Neural progenitor cell (in vitro differentiated cells): ENCODE data around the gene CYB5B. TPM values are rescaled to one million over a fixed set of nuclear protein-coding genes. Genes with fewer than 3 reads are reported as not detected.

ENCODE experiments used
- DNase-seq: peaks from one replicate; pipeline ENCODE4 v3.0.0-alpha.2; 2016; ENCODE audit warnings: low spot score
- H2AFZ ChIP-seq: fragments of 200-600 bp; sonication (generic); replicated peaks from 2 replicates; pipeline ENCODE4 v1.6.1; 2016; ENCODE audit warnings: antibody characterized with exemption
- H3F3A ChIP-seq: fragments of 200-600 bp; sonication (generic); 2 replicates; pipeline ENCODE4 v1.6.1; 2016; ENCODE audit warnings: antibody characterized with exemption, low read depth
- H3K27ac ChIP-seq: fragments of 200-600 bp; sonication (generic); 2 replicates; pipeline ENCODE4 v1.5.1; 2016; ENCODE audit warnings: mild to moderate bottlenecking
- H3K27me3 ChIP-seq: fragments of 200-600 bp; sonication (generic); 2 replicates; pipeline ENCODE4 v1.6.1; 2016; ENCODE audit warnings: mild to moderate bottlenecking, moderate library complexity
- H3K36me3 ChIP-seq: fragments of 200-600 bp; sonication (generic); 2 replicates; pipeline ENCODE4 v1.5.1; 2016
- H3K4me1 ChIP-seq: fragments of 200-600 bp; sonication (generic); 2 replicates; pipeline ENCODE4 v1.6.1; 2016; ENCODE audit warnings: mixed run types
- H3K4me2 ChIP-seq: fragments of 200-600 bp; sonication (generic); 2 replicates; pipeline ENCODE4 v1.6.1; 2016
- H3K4me3 ChIP-seq: fragments of 200-600 bp; sonication (generic); 2 replicates; pipeline ENCODE4 v1.5.1; 2016
- H3K79me2 ChIP-seq: fragments of 200-600 bp; sonication (generic); 2 replicates; pipeline ENCODE4 v1.6.1; 2016; ENCODE audit warnings: low read depth
- H3K9ac ChIP-seq: fragments of 200-600 bp; sonication (generic); 2 replicates; pipeline ENCODE4 v1.6.1; 2016
- H3K9me3 ChIP-seq: fragments of 200-600 bp; sonication (generic); 2 replicates; pipeline ENCODE4 v1.5.1; 2016; ENCODE audit warnings: low read depth
- H4K20me1 ChIP-seq: fragments of 200-600 bp; sonication (generic); 2 replicates; pipeline ENCODE4 v1.6.1; 2016; ENCODE audit warnings: low read depth
- H3K27ac Mint-ChIP-seq: 3 replicates; pipeline ENCODE4 v1.8.0; 2021; ENCODE audit warnings: mixed read lengths
- H3K27me3 Mint-ChIP-seq: 2 replicates; pipeline ENCODE4 v1.8.0; 2022; ENCODE audit warnings: low read depth, mild to moderate bottlenecking, inconsistent platforms, moderate library complexity, mixed read lengths; ENCODE audit not compliant: insufficient read depth
- H3K36me3 Mint-ChIP-seq: 3 replicates; pipeline ENCODE4 v1.8.0; 2021; ENCODE audit warnings: mixed read lengths
- H3K4me1 Mint-ChIP-seq: 3 replicates; pipeline ENCODE4 v1.8.0; 2021; ENCODE audit warnings: mixed read lengths
- H3K4me3 Mint-ChIP-seq: 3 replicates; pipeline ENCODE4 v1.8.0; 2021; ENCODE audit warnings: mild to moderate bottlenecking, moderate library complexity, mixed read lengths
- H3K9me3 Mint-ChIP-seq: 3 replicates; pipeline ENCODE4 v1.8.0; 2020; ENCODE audit warnings: mixed read lengths
- EZH2 ChIP-seq: fragments of 200-600 bp; sonication (generic); IDR thresholded peaks from 2 replicates; pipeline ENCODE4 v1.6.1; 2017; ENCODE audit warnings: antibody characterized with exemption, mild to moderate bottlenecking, moderate library complexity
- EZH2phosphoT487 ChIP-seq: fragments of 200-600 bp; sonication (generic); IDR thresholded peaks from 2 replicates; pipeline ENCODE4 v1.6.1; 2017; ENCODE audit warnings: antibody characterized with exemption
- total RNA-seq: library from RNA; depleted of rRNA; stranded (reverse); fragments of >200 nt; gene quantifications from 2 replicates; pipeline ENCODE4 v1.2.3, GENCODE V29; 2015; ENCODE audit warnings: low replicate concordance
- TF ChIP-seq, protein P1 (sequence below): fragments of 200-600 bp; sonication (generic); IDR thresholded peaks from 2 replicates; pipeline ENCODE4 v1.5.1; 2017; ENCODE audit warnings: antibody characterized with exemption, mild to moderate bottlenecking

CYB5B gene
- total RNA-seq, 1 donor from 2014 or later = 108 TPM

DNA sequence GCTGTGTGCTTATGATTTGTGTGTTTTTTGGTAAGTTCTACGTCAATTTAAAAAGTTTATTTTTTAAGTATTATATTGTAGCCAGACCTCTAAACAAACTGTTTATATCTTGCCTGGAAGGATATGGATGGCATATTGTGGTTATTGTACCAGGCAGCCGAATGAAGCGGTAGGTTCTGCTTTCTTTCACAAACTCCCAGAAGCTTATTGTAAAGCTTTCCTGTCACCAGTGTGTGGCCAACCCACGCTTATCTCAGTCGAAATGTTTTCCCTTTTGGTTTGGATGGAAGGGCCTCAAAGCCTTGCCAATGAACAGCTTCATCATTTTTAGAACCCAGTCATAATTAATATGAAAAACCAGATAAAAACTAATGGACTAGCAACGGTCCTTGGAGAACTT lies 53.1 kb downstream of the CYB5B start:
- Histone ChIP-seq H3K36me3 (no peaks in the 10 kb centered on the region), H3F3A (no peaks in the 10 kb centered on the region), H4K20me1 (no peaks in the 10 kb centered on the region), H2AFZ (no peak overlapping the region), H3K27ac (no peak overlapping the region), H3K4me2 (no peak overlapping the region), H3K27me3 (no peaks in the 10 kb centered on the region), H3K9me3 (no peaks in the 10 kb centered on the region), H3K4me1 (no peaks in the 10 kb centered on the region), H3K4me3 (no peak overlapping the region), H3K9ac (no peak overlapping the region), H3K79me2 (no peaks in the 10 kb centered on the region)
- peaks cover 3% of the 10 kb centered on the region for H3K27me3 Mint-ChIP-seq
- peaks cover 7% of the 10 kb centered on the region for H3K4me1 Mint-ChIP-seq
- peaks cover 2% of the 10 kb centered on the region for H3K36me3 Mint-ChIP-seq
- no peak overlapping the region for H3K4me3 Mint-ChIP-seq
- no peak overlapping the region for H3K27ac Mint-ChIP-seq
- no peaks in the 10 kb centered on the region for H3K9me3 Mint-ChIP-seq
- DNase-seq = no peak
- TF ChIP-seq, protein P1, sequence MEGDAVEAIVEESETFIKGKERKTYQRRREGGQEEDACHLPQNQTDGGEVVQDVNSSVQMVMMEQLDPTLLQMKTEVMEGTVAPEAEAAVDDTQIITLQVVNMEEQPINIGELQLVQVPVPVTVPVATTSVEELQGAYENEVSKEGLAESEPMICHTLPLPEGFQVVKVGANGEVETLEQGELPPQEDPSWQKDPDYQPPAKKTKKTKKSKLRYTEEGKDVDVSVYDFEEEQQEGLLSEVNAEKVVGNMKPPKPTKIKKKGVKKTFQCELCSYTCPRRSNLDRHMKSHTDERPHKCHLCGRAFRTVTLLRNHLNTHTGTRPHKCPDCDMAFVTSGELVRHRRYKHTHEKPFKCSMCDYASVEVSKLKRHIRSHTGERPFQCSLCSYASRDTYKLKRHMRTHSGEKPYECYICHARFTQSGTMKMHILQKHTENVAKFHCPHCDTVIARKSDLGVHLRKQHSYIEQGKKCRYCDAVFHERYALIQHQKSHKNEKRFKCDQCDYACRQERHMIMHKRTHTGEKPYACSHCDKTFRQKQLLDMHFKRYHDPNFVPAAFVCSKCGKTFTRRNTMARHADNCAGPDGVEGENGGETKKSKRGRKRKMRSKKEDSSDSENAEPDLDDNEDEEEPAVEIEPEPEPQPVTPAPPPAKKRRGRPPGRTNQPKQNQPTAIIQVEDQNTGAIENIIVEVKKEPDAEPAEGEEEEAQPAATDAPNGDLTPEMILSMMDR = no peak
- TF ChIP-seq EZH2 = no peak
- TF ChIP-seq EZH2phosphoT487 = no peak

DNA sequence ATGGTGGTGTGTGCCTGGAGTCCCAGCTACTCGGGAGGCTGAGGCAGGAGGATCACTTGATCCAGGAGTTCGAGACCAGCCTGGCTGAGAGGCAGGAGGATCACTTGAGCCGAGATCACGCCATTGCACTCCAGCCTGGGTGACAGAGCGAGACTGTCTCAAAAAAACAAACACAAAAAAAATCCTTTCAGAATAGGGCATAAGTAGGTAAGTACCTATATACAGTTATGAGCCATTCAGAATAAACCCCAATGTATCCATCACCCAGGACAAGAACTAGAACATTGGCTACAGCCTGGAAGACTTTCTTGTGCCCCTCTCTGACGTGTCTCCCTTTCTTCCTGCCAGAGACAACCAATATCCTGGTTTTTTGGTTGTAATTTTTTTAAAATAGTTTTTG lies 54.3 kb downstream of the CYB5B start:
- Histone ChIP-seq H3K27me3 (no peaks in the 10 kb centered on the region), H3F3A (peaks cover 6% of the 10 kb centered on the region), H4K20me1 (no peaks in the 10 kb centered on the region), H3K36me3 (no peaks in the 10 kb centered on the region), H2AFZ (no peak overlapping the region), H3K9ac (no peak overlapping the region), H3K9me3 (no peaks in the 10 kb centered on the region), H3K27ac (no peak overlapping the region), H3K79me2 (no peaks in the 10 kb centered on the region), H3K4me2 (no peak overlapping the region), H3K4me1 (peaks cover 3% of the 10 kb centered on the region), H3K4me3 (no peak overlapping the region)
- Mint-ChIP-seq H3K9me3 (no peaks in the 10 kb centered on the region), H3K36me3 (peaks cover 2% of the 10 kb centered on the region), H3K27ac (no peak overlapping the region), H3K4me1 (peaks cover 14% of the 10 kb centered on the region), H3K27me3 (peaks cover 6% of the 10 kb centered on the region), H3K4me3 (no peak overlapping the region)
- DNase-seq = no peak
- no peak for TF ChIP-seq EZH2phosphoT487
- no peak for TF ChIP-seq EZH2
- TF ChIP-seq, protein P1 = no peak

DNA sequence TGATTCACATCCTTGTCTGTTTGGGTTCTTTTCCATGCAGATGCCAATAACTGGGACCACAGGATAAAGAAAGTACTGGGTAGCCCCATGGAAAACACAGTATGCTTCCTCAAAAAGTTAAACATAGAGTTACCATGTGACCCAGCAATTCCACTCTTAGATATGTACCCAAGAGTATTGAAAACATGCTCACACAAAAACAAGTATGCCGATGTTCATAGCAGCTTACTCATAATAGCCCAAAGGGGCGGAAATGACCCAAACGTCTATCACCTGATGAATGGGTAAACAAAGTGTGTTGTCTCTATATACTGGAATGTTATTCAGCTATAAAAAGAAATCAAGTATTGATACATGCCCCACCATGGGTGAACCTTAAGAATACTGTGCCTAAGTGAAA lies 55.4 kb downstream of the CYB5B start:
- no peak overlapping the region for H3K9ac ChIP-seq
- no peaks in the 10 kb centered on the region for H4K20me1 ChIP-seq
- no peak overlapping the region for H2AFZ ChIP-seq
- no peak overlapping the region for H3K27ac ChIP-seq
- H3K4me2 ChIP-seq = no peak overlapping the region
- peaks cover 6% of the 10 kb centered on the region for H3K4me1 ChIP-seq
- Mint-ChIP-seq H3K36me3 (peaks cover 2% of the 10 kb centered on the region), H3K27ac (no peak overlapping the region), H3K4me1 (peaks cover 16% of the 10 kb centered on the region), H3K9me3 (no peaks in the 10 kb centered on the region), H3K4me3 (no peak overlapping the region), H3K27me3 (peaks cover 6% of the 10 kb centered on the region)
- H3K79me2 ChIP-seq = no peaks in the 10 kb centered on the region
- H3K36me3 ChIP-seq = no peaks in the 10 kb centered on the region
- no peaks in the 10 kb centered on the region for H3K27me3 ChIP-seq
- H3K9me3 ChIP-seq = no peaks in the 10 kb centered on the region
- no peak for TF ChIP-seq EZH2
- TF ChIP-seq EZH2phosphoT487 = no peak
- TF ChIP-seq, protein P1 = no peak
- H3K4me3 ChIP-seq = no peak overlapping the region
- no peak for DNase-seq
- peaks cover 9% of the 10 kb centered on the region for H3F3A ChIP-seq
